ENCODE measurements around the gene RALGPS1. TPM values are rescaled to one million over a fixed set of nuclear protein-coding genes. Genes with fewer than 3 reads are reported as not detected.

RALGPS1 gene
- total and polyA plus RNA-seq, 2 of the 13 experiments (the other 11 are each of a cell fraction or from before 2014, with no cell fraction given), result 3.7 to 6.5 TPM

DNA sequence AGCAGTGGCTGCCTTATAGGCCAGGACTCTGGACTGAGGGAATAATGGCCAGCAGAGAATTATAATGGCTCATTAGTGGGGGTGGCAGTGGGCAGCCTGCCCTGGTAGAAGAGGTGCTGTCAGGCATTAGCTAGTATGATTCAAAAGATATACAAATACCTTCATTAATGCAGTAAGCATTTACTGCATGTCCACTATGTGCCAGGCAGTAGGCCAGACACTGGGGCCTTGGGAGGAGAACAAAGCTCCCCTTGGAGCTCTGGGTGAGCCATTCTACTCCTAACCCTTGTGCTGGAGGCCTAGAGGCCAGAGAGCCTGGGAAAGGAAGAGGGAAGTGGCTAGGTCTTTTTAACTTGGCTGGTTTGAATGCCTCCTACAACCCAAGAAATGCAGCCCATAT is 348.0 kb downstream of the RALGPS1 start (continued):
- TF ChIP-seq PTBP1 (IDR thresholded peaks at IDR 0.05; ENCODE audit: low read depth, low read length, poor library complexity, severe bottlenecking), result no peak

GRCh38 chr9:127263237-127263636 is 348.7 kb downstream of the RALGPS1 start:
- in situ Hi-C loops (cut with HindIII; ENCODE audit: extremely low pct_ligation_motif_present, low pct_unique_long_range_greater_than_20kb), result no loop called here
- DNase-seq (ENCODE audit: low spot score), result no peak
- Histone ChIP-seq H3K36me3 (replicated peaks in 1 of 2; ENCODE audit: control insufficient read depth in 1 of 2, insufficient read depth in 2 of 2, low read length in 2 of 2) (no peaks in the 10 kb centered on the region; a peak in 1 of 5 replicates), H3K4me1 (ENCODE audit: insufficient read depth, low read length) (no peaks in the 10 kb centered on the region), H3K4me3 (replicated peaks in 1 of 3; ENCODE audit: insufficient read depth in 1 of 3, low read depth in 2 of 3, low read length in 3 of 3) (no peak overlapping the region), H3K9ac (ENCODE audit: insufficient read depth, low read depth, low read length) (no peak overlapping the region), H3K27ac (ENCODE audit: extremely low read length, insufficient read depth, low read length) (no peak overlapping the region), H3K4me2 (ENCODE audit: low read depth, low read length) (no peak overlapping the region), H3K79me2 (ENCODE audit: insufficient read depth, low read length) (no peaks in the 10 kb centered on the region), H3K27me3 (ENCODE audit: control insufficient read depth in 1 of 2, insufficient read depth in 2 of 2, low read length in 2 of 2) (no peaks in the 10 kb centered on the region), H2AFZ (ENCODE audit: low read length) (no peak overlapping the region), H4K20me1 (ENCODE audit: insufficient read depth, low read length) (no peaks in the 10 kb centered on the region), H3K9me3 (ENCODE audit: low read length) (no peaks in the 10 kb centered on the region)
- WGBS (ENCODE audit: low lambda C conversion rate), result 96% methylated on average over 9 of the region's 9 CpGs
- no peak for ATAC-seq
- BruUV-seq (replicated peaks), result no TSS peak
- FAIRE-seq, result no peak
- POLR2A ChIA-PET, result no interaction called here
- intact Hi-C loops (cut with micrococcal nuclease; ENCODE audit: unreplicated experiment), result no loop called here
- CTCF ChIA-PET (ENCODE audit: low intra/inter-chr PET ratio, low total read pairs), result no interaction called here
- TF ChIP-seq NFYC (CRISPR knock-in tag; IDR thresholded peaks at IDR 0.05) (no peak), ZNF678 (CRISPR knock-in tag; IDR thresholded peaks at IDR 0.05) (no peak), SALL1 (CRISPR knock-in tag; IDR thresholded peaks at IDR 0.05) (no peak), ZNF430 (CRISPR knock-in tag; IDR thresholded peaks at IDR 0.05) (no peak), ZNF747 (CRISPR knock-in tag; IDR thresholded peaks at IDR 0.05; ENCODE audit: borderline replicate concordance) (no peak), BRCA1 (CRISPR knock-in tag; IDR thresholded peaks at IDR 0.05) (no peak), HCFC1 (IDR thresholded peaks at IDR 0.05; ENCODE audit: low read depth, low read length) (no peak), CHD2 (IDR thresholded peaks at IDR 0.05; ENCODE audit: low read depth, low read length) (no peak), TRAFD1 (CRISPR knock-in tag; IDR thresholded peaks at IDR 0.05; ENCODE audit: borderline replicate concordance) (no peak), ZNF460 (CRISPR knock-in tag; IDR thresholded peaks at IDR 0.05; ENCODE audit: borderline replicate concordance) (no peak), ZFP1 (CRISPR knock-in tag; IDR thresholded peaks at IDR 0.05) (no peak)
- TF ChIP-seq, protein P1, sequence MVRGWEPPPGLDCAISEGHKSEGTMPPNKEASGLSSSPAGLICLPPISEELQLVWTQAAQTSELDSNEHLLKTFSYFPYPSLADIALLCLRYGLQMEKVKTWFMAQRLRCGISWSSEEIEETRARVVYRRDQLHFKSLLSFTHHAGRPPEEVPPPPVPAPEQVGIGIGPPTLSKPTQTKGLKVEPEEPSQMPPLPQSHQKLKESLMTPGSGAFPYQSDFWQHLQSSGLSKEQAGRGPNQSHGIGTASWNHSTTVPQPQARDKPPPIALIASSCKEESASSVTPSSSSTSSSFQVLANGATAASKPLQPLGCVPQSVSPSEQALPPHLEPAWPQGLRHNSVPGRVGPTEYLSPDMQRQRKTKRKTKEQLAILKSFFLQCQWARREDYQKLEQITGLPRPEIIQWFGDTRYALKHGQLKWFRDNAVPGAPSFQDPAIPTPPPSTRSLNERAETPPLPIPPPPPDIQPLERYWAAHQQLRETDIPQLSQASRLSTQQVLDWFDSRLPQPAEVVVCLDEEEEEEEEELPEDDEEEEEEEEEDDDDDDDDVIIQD (CRISPR knock-in tag; IDR thresholded peaks at IDR 0.05; ENCODE audit: low read depth), result no peak
- TF ChIP-seq, protein P2, sequence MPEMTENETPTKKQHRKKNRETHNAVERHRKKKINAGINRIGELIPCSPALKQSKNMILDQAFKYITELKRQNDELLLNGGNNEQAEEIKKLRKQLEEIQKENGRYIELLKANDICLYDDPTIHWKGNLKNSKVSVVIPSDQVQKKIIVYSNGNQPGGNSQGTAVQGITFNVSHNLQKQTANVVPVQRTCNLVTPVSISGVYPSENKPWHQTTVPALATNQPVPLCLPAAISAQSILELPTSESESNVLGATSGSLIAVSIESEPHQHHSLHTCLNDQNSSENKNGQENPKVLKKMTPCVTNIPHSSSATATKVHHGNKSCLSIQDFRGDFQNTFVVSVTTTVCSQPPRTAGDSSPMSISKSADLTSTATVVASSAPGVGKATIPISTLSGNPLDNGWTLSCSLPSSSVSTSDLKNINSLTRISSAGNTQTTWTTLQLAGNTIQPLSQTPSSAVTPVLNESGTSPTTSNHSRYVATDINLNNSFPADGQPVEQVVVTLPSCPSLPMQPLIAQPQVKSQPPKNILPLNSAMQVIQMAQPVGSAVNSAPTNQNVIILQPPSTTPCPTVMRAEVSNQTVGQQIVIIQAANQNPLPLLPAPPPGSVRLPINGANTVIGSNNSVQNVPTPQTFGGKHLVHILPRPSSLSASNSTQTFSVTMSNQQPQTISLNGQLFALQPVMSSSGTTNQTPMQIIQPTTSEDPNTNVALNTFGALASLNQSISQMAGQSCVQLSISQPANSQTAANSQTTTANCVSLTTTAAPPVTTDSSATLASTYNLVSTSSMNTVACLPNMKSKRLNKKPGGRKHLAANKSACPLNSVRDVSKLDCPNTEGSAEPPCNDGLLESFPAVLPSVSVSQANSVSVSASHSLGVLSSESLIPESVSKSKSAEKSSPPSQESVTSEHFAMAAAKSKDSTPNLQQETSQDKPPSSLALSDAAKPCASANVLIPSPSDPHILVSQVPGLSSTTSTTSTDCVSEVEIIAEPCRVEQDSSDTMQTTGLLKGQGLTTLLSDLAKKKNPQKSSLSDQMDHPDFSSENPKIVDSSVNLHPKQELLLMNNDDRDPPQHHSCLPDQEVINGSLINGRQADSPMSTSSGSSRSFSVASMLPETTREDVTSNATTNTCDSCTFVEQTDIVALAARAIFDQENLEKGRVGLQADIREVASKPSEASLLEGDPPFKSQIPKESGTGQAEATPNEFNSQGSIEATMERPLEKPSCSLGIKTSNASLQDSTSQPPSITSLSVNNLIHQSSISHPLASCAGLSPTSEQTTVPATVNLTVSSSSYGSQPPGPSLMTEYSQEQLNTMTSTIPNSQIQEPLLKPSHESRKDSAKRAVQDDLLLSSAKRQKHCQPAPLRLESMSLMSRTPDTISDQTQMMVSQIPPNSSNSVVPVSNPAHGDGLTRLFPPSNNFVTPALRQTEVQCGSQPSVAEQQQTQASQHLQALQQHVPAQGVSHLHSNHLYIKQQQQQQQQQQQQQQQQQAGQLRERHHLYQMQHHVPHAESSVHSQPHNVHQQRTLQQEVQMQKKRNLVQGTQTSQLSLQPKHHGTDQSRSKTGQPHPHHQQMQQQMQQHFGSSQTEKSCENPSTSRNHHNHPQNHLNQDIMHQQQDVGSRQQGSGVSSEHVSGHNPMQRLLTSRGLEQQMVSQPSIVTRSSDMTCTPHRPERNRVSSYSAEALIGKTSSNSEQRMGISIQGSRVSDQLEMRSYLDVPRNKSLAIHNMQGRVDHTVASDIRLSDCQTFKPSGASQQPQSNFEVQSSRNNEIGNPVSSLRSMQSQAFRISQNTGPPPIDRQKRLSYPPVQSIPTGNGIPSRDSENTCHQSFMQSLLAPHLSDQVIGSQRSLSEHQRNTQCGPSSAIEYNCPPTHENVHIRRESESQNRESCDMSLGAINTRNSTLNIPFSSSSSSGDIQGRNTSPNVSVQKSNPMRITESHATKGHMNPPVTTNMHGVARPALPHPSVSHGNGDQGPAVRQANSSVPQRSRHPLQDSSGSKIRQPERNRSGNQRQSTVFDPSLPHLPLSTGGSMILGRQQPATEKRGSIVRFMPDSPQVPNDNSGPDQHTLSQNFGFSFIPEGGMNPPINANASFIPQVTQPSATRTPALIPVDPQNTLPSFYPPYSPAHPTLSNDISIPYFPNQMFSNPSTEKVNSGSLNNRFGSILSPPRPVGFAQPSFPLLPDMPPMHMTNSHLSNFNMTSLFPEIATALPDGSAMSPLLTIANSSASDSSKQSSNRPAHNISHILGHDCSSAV (CRISPR knock-in tag; IDR thresholded peaks at IDR 0.05; ENCODE audit: borderline replicate concordance), result no peak

Measured in HepG2 (cell line).